Measurements from ENCODE around the gene ARHGAP6.

DNA sequence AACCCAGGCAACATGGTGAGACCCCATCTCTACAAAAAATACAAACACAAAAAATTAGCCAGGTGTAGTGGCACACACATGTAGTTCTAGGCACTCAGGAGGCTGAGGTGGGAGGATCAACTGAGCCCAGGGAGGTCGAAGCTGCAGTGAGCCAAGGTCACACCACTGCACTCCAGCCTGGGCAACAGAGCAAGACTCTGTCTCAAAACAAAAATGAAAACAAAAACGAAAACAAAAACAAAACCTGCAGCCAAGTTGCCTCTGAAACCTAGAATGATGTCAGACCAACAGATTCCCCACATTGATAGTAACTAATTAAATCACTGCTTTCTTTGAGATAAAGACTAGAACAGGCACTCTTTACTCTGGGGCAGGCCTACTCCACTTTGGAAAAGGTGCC lies 268.0 kb downstream of the ARHGAP6 start:
- TF ChIP-seq FOXP2 (optimal IDR thresholded peaks at IDR 0.05; ENCODE audit: control extremely low read depth, extremely low read length, insufficient read depth) = no peak
- no peak for TF ChIP-seq POLR2AphosphoS5 (IDR thresholded peaks at IDR 0.05; ENCODE audit: borderline replicate concordance, low read depth, low read length)
- TF ChIP-seq EZH2 (IDR thresholded peaks at IDR 0.05) = no peak

Data from SK-N-MC (cell line).